ENCODE measurements around the gene UBASH3B.
A peak's percentile ranks its signal among the peaks of the same experiment; 100 is the strongest.
"Not testable (repeated sequence)": the region's sequence is repeated elsewhere in the genome, so short reads cannot be mapped to it uniquely, and the experiment has no call there.

UBASH3B gene

GRCh38 chr11:122816761-122817520, 161.4 kb downstream of the UBASH3B start:
- no peak for DNase-seq

GRCh38 chr11:122820158-122820557, 164.6 kb downstream of the UBASH3B start:
- DNase-seq = no peak

GRCh38 chr11:122821169-122821568, 165.6 kb downstream of the UBASH3B start:
- no peak for DNase-seq

- no peak for DNase-seq
These were observed 166.7 kb downstream of the UBASH3B start for GRCh38 chr11:122822241-122822640.

- no peak for DNase-seq
These were observed 168.0 kb downstream of the UBASH3B start for GRCh38 chr11:122823564-122823963.

- DNase-seq = not testable (repeated sequence)
These were observed 173.8 kb downstream of the UBASH3B start for GRCh38 chr11:122829371-122829770.

GRCh38 chr11:122832297-122832696, 176.8 kb downstream of the UBASH3B start:
- DNase-seq = not testable (repeated sequence)

- DNase-seq = no peak
These were observed 177.4 kb downstream of the UBASH3B start for GRCh38 chr11:122832721-122833470.

- no peak for DNase-seq
These were observed 178.4 kb downstream of the UBASH3B start for GRCh38 chr11:122833846-122834464.

GRCh38 chr11:122836916-122837315, 181.4 kb downstream of the UBASH3B start:
- no peak for DNase-seq

GRCh38 chr11:122837528-122838346, 182.2 kb downstream of the UBASH3B start:
- no peak for DNase-seq

- no peak for DNase-seq
These were observed 188.0 kb downstream of the UBASH3B start for GRCh38 chr11:122843281-122844141.

GRCh38 chr11:122847466-122847865, 191.9 kb downstream of the UBASH3B start:
- DNase-seq = no peak

GRCh38 chr11:122848186-122848585, 192.7 kb downstream of the UBASH3B start:
- DNase-seq = no peak

GRCh38 chr11:122850076-122850631, 194.6 kb downstream of the UBASH3B start:
- peak; percentile 72 for DNase-seq

GRCh38 chr11:122851366-122851966, 195.9 kb downstream of the UBASH3B start:
- no peak for DNase-seq

- peak; percentile 59 for DNase-seq
These were observed 196.7 kb downstream of the UBASH3B start for GRCh38 chr11:122852074-122852795.

- DNase-seq = no peak
These were observed 197.3 kb downstream of the UBASH3B start for GRCh38 chr11:122852796-122853160.

GRCh38 chr11:122853261-122853660, 197.7 kb downstream of the UBASH3B start:
- peak; percentile 21 for DNase-seq

GRCh38 chr11:122853971-122854446, 198.5 kb downstream of the UBASH3B start:
- DNase-seq = peak; percentile 79
